Measurements from ENCODE around the gene WNT2. TPM values are rescaled to one million over a fixed set of nuclear protein-coding genes. Genes with fewer than 3 reads are reported as not detected.

Gene WNT2
- total RNA-seq, 1 experiment from 2014 or later = not detected

DNA sequence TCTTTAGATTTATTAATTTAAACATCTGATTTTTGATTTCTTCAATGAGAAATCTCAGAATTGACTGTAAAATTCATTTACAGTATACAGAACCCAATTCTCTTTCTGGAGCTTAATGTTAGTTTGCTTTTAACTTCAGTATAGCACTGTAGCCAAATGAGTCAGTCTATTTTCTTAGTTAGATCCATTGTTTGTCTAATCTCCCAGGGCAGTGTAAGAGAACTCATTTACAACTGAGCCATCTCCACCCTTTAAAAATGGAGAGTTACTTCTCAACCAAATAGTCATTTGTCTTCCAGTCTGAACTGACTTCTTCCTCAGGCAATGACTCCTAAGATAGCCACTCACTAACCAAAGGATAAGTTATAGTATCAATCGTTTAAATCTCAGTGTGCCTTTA, 3.0 kb upstream of the WNT2 start:
- BruUV-seq (replicated peaks) = no TSS peak
- Mint-ChIP-seq H3K4me3 (ENCODE audit: unreplicated experiment) (no peak overlapping the region), H3K27me3 (ENCODE audit: insufficient read depth, unreplicated experiment) (peaks cover 26% of the 10 kb centered on the region), H3K36me3 (ENCODE audit: insufficient read depth, unreplicated experiment) (no peaks in the 10 kb centered on the region), H3K27ac (ENCODE audit: unreplicated experiment) (no peak overlapping the region), H3K9me3 (ENCODE audit: unreplicated experiment) (peaks cover 23% of the 10 kb centered on the region), H3K4me1 (ENCODE audit: low read depth, unreplicated experiment) (no peaks in the 10 kb centered on the region)
- TF ChIP-seq, protein P1, sequence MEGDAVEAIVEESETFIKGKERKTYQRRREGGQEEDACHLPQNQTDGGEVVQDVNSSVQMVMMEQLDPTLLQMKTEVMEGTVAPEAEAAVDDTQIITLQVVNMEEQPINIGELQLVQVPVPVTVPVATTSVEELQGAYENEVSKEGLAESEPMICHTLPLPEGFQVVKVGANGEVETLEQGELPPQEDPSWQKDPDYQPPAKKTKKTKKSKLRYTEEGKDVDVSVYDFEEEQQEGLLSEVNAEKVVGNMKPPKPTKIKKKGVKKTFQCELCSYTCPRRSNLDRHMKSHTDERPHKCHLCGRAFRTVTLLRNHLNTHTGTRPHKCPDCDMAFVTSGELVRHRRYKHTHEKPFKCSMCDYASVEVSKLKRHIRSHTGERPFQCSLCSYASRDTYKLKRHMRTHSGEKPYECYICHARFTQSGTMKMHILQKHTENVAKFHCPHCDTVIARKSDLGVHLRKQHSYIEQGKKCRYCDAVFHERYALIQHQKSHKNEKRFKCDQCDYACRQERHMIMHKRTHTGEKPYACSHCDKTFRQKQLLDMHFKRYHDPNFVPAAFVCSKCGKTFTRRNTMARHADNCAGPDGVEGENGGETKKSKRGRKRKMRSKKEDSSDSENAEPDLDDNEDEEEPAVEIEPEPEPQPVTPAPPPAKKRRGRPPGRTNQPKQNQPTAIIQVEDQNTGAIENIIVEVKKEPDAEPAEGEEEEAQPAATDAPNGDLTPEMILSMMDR (IDR thresholded peaks at IDR 0.05; ENCODE audit: insufficient read depth in 1 of 2, low read depth in 1 of 2, low read length in 1 of 2, severe bottlenecking in 1 of 2, unreplicated experiment in 1 of 2) = no peak
- H3K9me3 ChIP-seq = peaks cover 9% of the 10 kb centered on the region
- intact Hi-C loops (cut with micrococcal nuclease; ENCODE audit: unreplicated experiment) = no loop called here
- no peaks in the 10 kb centered on the region for H3K4me1 ChIP-seq
- ChIA-PET POLR2A (no interaction called here), CTCF (no interaction called here)
- no peaks in the 10 kb centered on the region for H3K36me3 ChIP-seq (ENCODE audit: control insufficient read depth, insufficient read depth, low read length)
- no peak overlapping the region for H3K4me3 ChIP-seq (ENCODE audit: low read depth, low read length)
- H3K27me3 ChIP-seq (replicated peaks; ENCODE audit: control insufficient read depth, insufficient read depth, low read length) = peaks cover 7% of the 10 kb centered on the region
- no peak for DNase-seq

DNA sequence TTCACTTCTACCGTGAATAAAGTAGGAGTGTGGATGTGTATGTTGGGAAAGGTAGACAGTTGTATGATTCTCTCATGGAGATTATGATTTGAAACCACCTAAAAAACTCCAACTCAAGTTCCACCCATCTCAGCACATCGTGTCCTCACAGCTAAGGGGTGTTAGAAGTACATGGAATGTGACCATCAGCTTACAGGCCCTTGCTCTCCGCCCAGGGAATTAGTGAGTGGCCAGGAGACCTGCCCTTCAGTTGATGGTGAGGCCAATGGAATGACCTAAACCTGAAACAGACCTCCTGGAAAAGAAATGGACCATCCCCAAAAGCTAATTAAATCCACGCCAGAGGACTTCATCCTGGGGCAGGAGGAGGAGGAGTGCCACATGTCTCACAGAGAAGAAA, 2.1 kb upstream of the WNT2 start:
- intact Hi-C loops (cut with micrococcal nuclease; ENCODE audit: unreplicated experiment) = no loop called here
- no TSS peak for BruUV-seq (replicated peaks)
- H3K27me3 ChIP-seq (replicated peaks; ENCODE audit: control insufficient read depth, insufficient read depth, low read length) = peaks cover 7% of the 10 kb centered on the region
- Mint-ChIP-seq H3K27me3 (ENCODE audit: insufficient read depth, unreplicated experiment) (peaks cover 31% of the 10 kb centered on the region), H3K9me3 (ENCODE audit: unreplicated experiment) (peaks cover 23% of the 10 kb centered on the region), H3K4me1 (ENCODE audit: low read depth, unreplicated experiment) (no peaks in the 10 kb centered on the region), H3K4me3 (ENCODE audit: unreplicated experiment) (peak overlapping the region; percentile 70), H3K27ac (ENCODE audit: unreplicated experiment) (no peak overlapping the region), H3K36me3 (ENCODE audit: insufficient read depth, unreplicated experiment) (no peaks in the 10 kb centered on the region)
- no peak for DNase-seq
- H3K4me3 ChIP-seq (ENCODE audit: low read depth, low read length) = no peak overlapping the region
- H3K36me3 ChIP-seq (ENCODE audit: control insufficient read depth, insufficient read depth, low read length) = no peaks in the 10 kb centered on the region
- H3K9me3 ChIP-seq = peaks cover 9% of the 10 kb centered on the region
- TF ChIP-seq, protein P1 (IDR thresholded peaks at IDR 0.05; ENCODE audit: insufficient read depth in 1 of 2, low read depth in 1 of 2, low read length in 1 of 2, severe bottlenecking in 1 of 2, unreplicated experiment in 1 of 2) = no peak
- H3K4me1 ChIP-seq = no peaks in the 10 kb centered on the region
- ChIA-PET CTCF (no interaction called here), POLR2A (no interaction called here)

DNA sequence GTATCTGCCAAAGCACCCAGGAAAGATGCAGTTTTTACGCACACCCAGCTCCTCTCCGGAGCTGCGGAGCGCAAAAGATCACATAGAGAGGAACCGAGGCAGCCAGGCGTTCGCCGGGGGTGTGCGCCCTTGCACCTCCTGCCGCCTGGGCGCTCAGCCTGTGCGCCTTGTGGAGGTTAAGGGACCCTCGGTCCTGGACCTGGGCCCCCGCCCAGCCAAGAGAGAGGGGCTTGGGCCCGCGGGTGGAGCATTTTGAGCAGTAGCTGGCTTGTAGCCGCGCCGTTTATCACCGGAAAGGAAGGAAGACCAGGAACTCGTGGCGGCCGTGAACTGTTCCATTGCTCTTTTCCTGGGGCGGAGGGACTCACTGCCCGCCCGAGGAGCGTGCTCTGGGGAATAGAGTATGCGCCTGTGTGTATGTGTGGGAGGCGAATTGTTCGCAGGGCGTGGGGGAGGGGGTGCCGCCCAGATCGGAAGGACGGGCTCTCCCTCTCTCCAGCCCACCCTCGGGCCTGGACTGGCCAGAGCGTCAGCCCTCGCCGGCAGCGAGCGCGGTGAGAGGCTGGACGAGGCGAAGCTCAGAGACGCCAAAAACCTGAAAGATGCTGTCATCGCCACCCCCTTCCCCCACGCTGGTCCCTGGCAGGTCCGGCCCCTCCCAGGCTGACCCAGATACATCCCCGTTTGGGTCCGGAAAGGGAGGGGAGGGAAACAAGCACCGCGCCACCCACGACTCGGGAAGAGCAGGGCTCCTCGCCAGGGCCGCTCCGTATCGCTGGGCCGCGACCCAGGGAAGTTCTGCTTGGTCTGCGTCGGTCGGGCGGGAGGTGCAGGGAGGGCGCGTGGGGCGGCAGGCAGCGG, 1.2 kb upstream of the WNT2 start:
- no peaks in the 10 kb centered on the region for H3K36me3 Mint-ChIP-seq (ENCODE audit: insufficient read depth, unreplicated experiment)
- Histone ChIP-seq H3K9me3 (peaks cover 9% of the 10 kb centered on the region), H3K36me3 (ENCODE audit: control insufficient read depth, insufficient read depth, low read length) (no peaks in the 10 kb centered on the region), H3K4me3 (ENCODE audit: low read depth, low read length) (peak overlapping the region; percentile 38), H3K4me1 (no peaks in the 10 kb centered on the region), H3K27me3 (replicated peaks; ENCODE audit: control insufficient read depth, insufficient read depth, low read length) (peaks cover 7% of the 10 kb centered on the region)
- no peak overlapping the region for H3K27ac Mint-ChIP-seq (ENCODE audit: unreplicated experiment)
- BruUV-seq (replicated peaks) = no TSS peak
- TF ChIP-seq, protein P1 (IDR thresholded peaks at IDR 0.05; ENCODE audit: insufficient read depth in 1 of 2, low read depth in 1 of 2, low read length in 1 of 2, severe bottlenecking in 1 of 2, unreplicated experiment in 1 of 2) = no peak
- no peaks in the 10 kb centered on the region for H3K4me1 Mint-ChIP-seq (ENCODE audit: low read depth, unreplicated experiment)
- intact Hi-C loops (cut with micrococcal nuclease; ENCODE audit: unreplicated experiment) = no loop called here
- peak in 1 of 2 experiments; percentile 18 for DNase-seq
- H3K27me3 Mint-ChIP-seq (ENCODE audit: insufficient read depth, unreplicated experiment) = peaks cover 33% of the 10 kb centered on the region
- ChIA-PET POLR2A (no interaction called here), CTCF (no interaction called here)
- peaks cover 21% of the 10 kb centered on the region for H3K9me3 Mint-ChIP-seq (ENCODE audit: unreplicated experiment)
- H3K4me3 Mint-ChIP-seq (ENCODE audit: unreplicated experiment) = peak overlapping the region; percentile 70

All from Caco-2 (cell line).